H9 (cell line): ENCODE results near the gene CIPC. TPM values are rescaled to one million over a fixed set of nuclear protein-coding genes. Genes with fewer than 3 reads are reported as not detected.

ENCODE experiments used
- DNase-seq: peaks from one replicate; pipeline ENCODE4 v3.0.0-alpha.2; 2017
- H2AFZ ChIP-seq: one replicate; pipeline ENCODE4 v1.6.1; 2013; ENCODE audit warnings: mild to moderate bottlenecking, low read length, control low read depth, moderate library complexity
- H2AK5ac ChIP-seq: 2 replicates; pipeline ENCODE4 v1.6.1; 2013; ENCODE audit warnings: low read length, control low read depth, mixed read lengths; ENCODE audit not compliant: insufficient read length
- H2BK120ac ChIP-seq: one replicate; pipeline ENCODE4 v1.6.1; 2013; ENCODE audit warnings: low read depth, mild to moderate bottlenecking, low read length, control low read depth, inconsistent platforms; ENCODE audit not compliant: poor library complexity, severe bottlenecking
- H2BK12ac ChIP-seq: 2 replicates; pipeline ENCODE4 v1.6.1; 2013; ENCODE audit warnings: low read length, control low read depth, mixed read lengths, low read depth; ENCODE audit not compliant: insufficient read length
- H2BK15ac ChIP-seq: 2 replicates; pipeline ENCODE4 v1.6.1; 2013; ENCODE audit warnings: low read depth, low read length, control low read depth
- H2BK20ac ChIP-seq: one replicate; pipeline ENCODE4 v1.6.1; 2013; ENCODE audit warnings: low read depth, mild to moderate bottlenecking, low read length, control low read depth, inconsistent platforms; ENCODE audit not compliant: poor library complexity, severe bottlenecking
- H2BK5ac ChIP-seq: 2 replicates; pipeline ENCODE4 v1.6.1; 2013; ENCODE audit warnings: low read length, control low read depth, mixed read lengths; ENCODE audit not compliant: insufficient read length
- H3K14ac ChIP-seq: 2 replicates; pipeline ENCODE4 v1.6.1; 2013; ENCODE audit warnings: low read length, control low read depth; ENCODE audit not compliant: insufficient read depth
- H3K18ac ChIP-seq: 2 replicates; pipeline ENCODE4 v1.6.1; 2013; ENCODE audit warnings: low read depth, mild to moderate bottlenecking, mixed read lengths, low read length, control low read depth; ENCODE audit not compliant: insufficient read length
- H3K23ac ChIP-seq: 2 replicates; pipeline ENCODE4 v1.6.1; 2013; ENCODE audit warnings: low read length, control low read depth, mixed read lengths, low read depth; ENCODE audit not compliant: insufficient read length
- H3K23me2 ChIP-seq: 2 replicates; pipeline ENCODE4 v1.6.1; 2013; ENCODE audit warnings: low read depth, mild to moderate bottlenecking, mixed read lengths, low read length, control low read depth; ENCODE audit not compliant: insufficient read length, poor library complexity, severe bottlenecking
- H3K27ac ChIP-seq: 2 replicates; pipeline ENCODE4 v1.5.1; 2013; ENCODE audit warnings: low read length, control low read depth, mixed read lengths, low read depth; ENCODE audit not compliant: insufficient read length
- H3K27me3 ChIP-seq: 2 replicates; pipeline ENCODE4 v1.6.1; 2013; ENCODE audit warnings: low read length, control low read depth, inconsistent platforms; ENCODE audit not compliant: insufficient read depth
- H3K4ac ChIP-seq: 2 replicates; pipeline ENCODE4 v1.6.1; 2013; ENCODE audit warnings: low read depth, mild to moderate bottlenecking, control low read depth, inconsistent platforms, low read length, moderate library complexity
- H3K4me1 ChIP-seq: 2 replicates; pipeline ENCODE4 v1.6.1; 2013; ENCODE audit warnings: low read length, control low read depth, inconsistent platforms; ENCODE audit not compliant: insufficient read depth
- H3K4me2 ChIP-seq: 2 replicates; pipeline ENCODE4 v1.6.1; 2013; ENCODE audit warnings: low read length, control low read depth, mixed read lengths; ENCODE audit not compliant: insufficient read length, insufficient read depth
- H3K56ac ChIP-seq: 2 replicates; pipeline ENCODE4 v1.6.1; 2013; ENCODE audit warnings: low read depth, mild to moderate bottlenecking, mixed read lengths, low read length, control low read depth; ENCODE audit not compliant: insufficient read length
- H3K79me1 ChIP-seq: 2 replicates; pipeline ENCODE4 v1.6.1; 2013; ENCODE audit warnings: low read depth, mild to moderate bottlenecking, moderate library complexity, low read length, control low read depth, inconsistent platforms; ENCODE audit not compliant: insufficient read depth, poor library complexity, severe bottlenecking
- H3K79me2 ChIP-seq: 2 replicates; pipeline ENCODE4 v1.6.1; 2013; ENCODE audit warnings: low read length, control low read depth, inconsistent platforms; ENCODE audit not compliant: insufficient read depth
- H3K9ac ChIP-seq: 2 replicates; pipeline ENCODE4 v1.6.1; 2013; ENCODE audit warnings: low read length, control low read depth, mixed read lengths; ENCODE audit not compliant: insufficient read length; ENCODE audit errors: extremely low read depth
- H3K9me3 ChIP-seq: one replicate; pipeline ENCODE4 v1.6.1; 2013; ENCODE audit warnings: low read depth, low read length, inconsistent platforms; ENCODE audit not compliant: control insufficient read depth
- H3T11ph ChIP-seq: one replicate; pipeline ENCODE4 v1.6.1; 2013; ENCODE audit warnings: mild to moderate bottlenecking, low read length, control low read depth, inconsistent platforms
- H4K20me1 ChIP-seq: one replicate; pipeline ENCODE4 v1.6.1; 2013; ENCODE audit not compliant: control insufficient read depth, insufficient read length, insufficient read depth
- H4K5ac ChIP-seq: 2 replicates; pipeline ENCODE4 v1.6.1; 2013; ENCODE audit warnings: low read depth, mild to moderate bottlenecking, mixed read lengths, low read length, control low read depth; ENCODE audit not compliant: insufficient read length
- H4K8ac ChIP-seq: replicated peaks from 2 replicates; pipeline ENCODE4 v1.6.1; 2013; ENCODE audit warnings: low read length, control low read depth, mixed read lengths, low read depth; ENCODE audit not compliant: insufficient read length
- H4K91ac ChIP-seq: 2 replicates; pipeline ENCODE4 v1.6.1; 2013; ENCODE audit warnings: low read depth, mild to moderate bottlenecking, moderate library complexity, mixed read lengths, low read length, control low read depth; ENCODE audit not compliant: insufficient read length
- H3K27ac Mint-ChIP-seq, 3 experiments: 2 replicates in 2 of 3; 3 replicates in 1 of 3; pipeline ENCODE4 v1.8.0; 2020 to 2021; ENCODE audit warnings: mixed read lengths in 3 of 3, mild to moderate bottlenecking in 1 of 3, moderate library complexity in 1 of 3
- H3K27me3 Mint-ChIP-seq: 2 replicates; pipeline ENCODE4 v1.8.0; 2021; ENCODE audit warnings: low read depth, mild to moderate bottlenecking, moderate library complexity, mixed read lengths
- H3K36me3 Mint-ChIP-seq, 3 experiments: 2 replicates in 2 of 3; 3 replicates in 1 of 3; pipeline ENCODE4 v1.8.0; 2020 to 2021; ENCODE audit warnings: low read depth in 3 of 3, mixed read lengths in 3 of 3; ENCODE audit not compliant: insufficient read depth in 1 of 3
- H3K4me1 Mint-ChIP-seq, 2 experiments: 2 replicates each; pipeline ENCODE4 v1.8.0; 2020; ENCODE audit warnings: mixed read lengths in 2 of 2
- H3K4me3 Mint-ChIP-seq, 2 experiments: 2 replicates in 1 of 2; 3 replicates in 1 of 2; pipeline ENCODE4 v1.8.0; 2020 to 2021; ENCODE audit warnings: mild to moderate bottlenecking in 2 of 2, mixed read lengths in 2 of 2, moderate library complexity in 1 of 2
- H3K9me3 Mint-ChIP-seq, 2 experiments: 2 replicates in 1 of 2; 3 replicates in 1 of 2; pipeline ENCODE4 v1.8.0; 2020; ENCODE audit warnings: mild to moderate bottlenecking in 2 of 2, mixed read lengths in 2 of 2, moderate library complexity in 1 of 2
- WGBS: extraction: QIAGEN DNeasy Blood & Tissue Kit; methylation state at CpG from one replicate; pipeline ENCODE4 v1.1.7; 2013; ENCODE audit warnings: missing lambda C conversion rate, low lambda C conversion rate, mixed read lengths; ENCODE audit not compliant: insufficient read length; ENCODE audit errors: extremely low coverage; 5-methylcytosine and 5-hydroxymethylcytosine counted together
- total RNA-seq: library from RNA; stranded (reverse); gene quantifications from 2 replicates; pipeline ENCODE4 v1.2.1, GENCODE V29; 2021
- TF ChIP-seq, protein P1 (sequence below): fragments of 200-600 bp; sonication (generic); conservative IDR thresholded peaks from 3 replicates; pipeline ENCODE4 v1.8.0; 2021; ENCODE audit warnings: antibody characterized with exemption, mild to moderate bottlenecking

Gene CIPC
- total RNA-seq, 1 experiment from 2014 or later: 23.4 TPM

- no peak overlapping the region for H3K4me2 ChIP-seq
Measured at GRCh38 chr14:77151245-77151644, 53.2 kb downstream of the CIPC start.

More at GRCh38 chr14:77151245-77151644, 53.2 kb downstream of the CIPC start:
- Histone ChIP-seq H2BK120ac (no peak overlapping the region), H2BK20ac (no peak overlapping the region), H3K79me1 (no peaks in the 10 kb centered on the region), H3K23ac (no peak overlapping the region), H4K5ac (no peak overlapping the region), H3K56ac (no peak overlapping the region), H3K27ac (no peak overlapping the region), H3K27me3 (no peaks in the 10 kb centered on the region), H3K9me3 (no peaks in the 10 kb centered on the region), H3K9ac (no peak overlapping the region), H3K4me1 (peaks cover 8% of the 10 kb centered on the region; the same call in 1 of the 2 replicates), H3K23me2 (no peaks in the 10 kb centered on the region), H3T11ph (no peak overlapping the region), H4K91ac (no peak overlapping the region), H3K14ac (no peak overlapping the region), H2BK12ac (no peak overlapping the region), H2BK15ac (no peak overlapping the region), H3K79me2 (no peaks in the 10 kb centered on the region), H2BK5ac (no peak overlapping the region), H4K8ac (no peak overlapping the region), H2AK5ac (no peak overlapping the region), H4K20me1 (no peaks in the 10 kb centered on the region), H2AFZ (no peak overlapping the region), H3K4ac (no peak overlapping the region), H3K18ac (no peak overlapping the region)
- TF ChIP-seq, protein P1, sequence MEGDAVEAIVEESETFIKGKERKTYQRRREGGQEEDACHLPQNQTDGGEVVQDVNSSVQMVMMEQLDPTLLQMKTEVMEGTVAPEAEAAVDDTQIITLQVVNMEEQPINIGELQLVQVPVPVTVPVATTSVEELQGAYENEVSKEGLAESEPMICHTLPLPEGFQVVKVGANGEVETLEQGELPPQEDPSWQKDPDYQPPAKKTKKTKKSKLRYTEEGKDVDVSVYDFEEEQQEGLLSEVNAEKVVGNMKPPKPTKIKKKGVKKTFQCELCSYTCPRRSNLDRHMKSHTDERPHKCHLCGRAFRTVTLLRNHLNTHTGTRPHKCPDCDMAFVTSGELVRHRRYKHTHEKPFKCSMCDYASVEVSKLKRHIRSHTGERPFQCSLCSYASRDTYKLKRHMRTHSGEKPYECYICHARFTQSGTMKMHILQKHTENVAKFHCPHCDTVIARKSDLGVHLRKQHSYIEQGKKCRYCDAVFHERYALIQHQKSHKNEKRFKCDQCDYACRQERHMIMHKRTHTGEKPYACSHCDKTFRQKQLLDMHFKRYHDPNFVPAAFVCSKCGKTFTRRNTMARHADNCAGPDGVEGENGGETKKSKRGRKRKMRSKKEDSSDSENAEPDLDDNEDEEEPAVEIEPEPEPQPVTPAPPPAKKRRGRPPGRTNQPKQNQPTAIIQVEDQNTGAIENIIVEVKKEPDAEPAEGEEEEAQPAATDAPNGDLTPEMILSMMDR: peak; percentile 78
- no CpG with 5 or more reads among the region's 5 CpGs for WGBS
- peaks cover 3% of the 10 kb centered on the region for H3K27me3 Mint-ChIP-seq
- peaks cover 34 to 48% of the 10 kb centered on the region in 2 experiments for H3K4me1 Mint-ChIP-seq
- H3K4me3 Mint-ChIP-seq: no peak overlapping the region
- no peak overlapping the region for H3K27ac Mint-ChIP-seq
- DNase-seq: peak; percentile 62
- peaks cover 0 to 4% of the 10 kb centered on the region in 2 experiments; a peak in 2 of 5 replicates for H3K9me3 Mint-ChIP-seq
- no peaks in the 10 kb centered on the region; a peak in 1 of 7 replicates for H3K36me3 Mint-ChIP-seq
